ENCODE measurements around the gene AHCYL1. TPM values are rescaled to one million over a fixed set of nuclear protein-coding genes. Genes with fewer than 3 reads are reported as not detected.

The AHCYL1 gene
- total RNA-seq, 1 donor, result 7.0 TPM

- no peaks in the 10 kb centered on the region for H3K27me3 ChIP-seq (ENCODE audit: insufficient read depth, low read length)
- H3K4me3 ChIP-seq (ENCODE audit: low read length), result no peak overlapping the region
- H3K9me3 ChIP-seq (ENCODE audit: low read depth, low read length), result no peaks in the 10 kb centered on the region
- H3K4me1 ChIP-seq (ENCODE audit: insufficient read depth, low read length), result no peaks in the 10 kb centered on the region
These were observed 66.7 kb downstream of the AHCYL1 start for GRCh38 chr1:110051262-110051648.

- H3K27me3 ChIP-seq (ENCODE audit: insufficient read depth, low read length), result no peaks in the 10 kb centered on the region
- H3K9me3 ChIP-seq (ENCODE audit: low read depth, low read length), result no peaks in the 10 kb centered on the region
- H3K4me3 ChIP-seq (ENCODE audit: low read length), result no peak overlapping the region
- H3K4me1 ChIP-seq (ENCODE audit: insufficient read depth, low read length), result peaks cover 4% of the 10 kb centered on the region
These were observed 69.2 kb downstream of the AHCYL1 start for GRCh38 chr1:110053552-110054428.

- no peak overlapping the region for H3K4me3 ChIP-seq (ENCODE audit: low read length)
- H3K27me3 ChIP-seq (ENCODE audit: insufficient read depth, low read length), result no peaks in the 10 kb centered on the region
- H3K9me3 ChIP-seq (ENCODE audit: low read depth, low read length), result no peaks in the 10 kb centered on the region
- peaks cover 4% of the 10 kb centered on the region for H3K4me1 ChIP-seq (ENCODE audit: insufficient read depth, low read length)
These were observed 71.1 kb downstream of the AHCYL1 start for GRCh38 chr1:110055493-110056284.

- Histone ChIP-seq H3K4me1 (ENCODE audit: insufficient read depth, low read length) (peaks cover 4% of the 10 kb centered on the region), H3K9me3 (ENCODE audit: low read depth, low read length) (no peaks in the 10 kb centered on the region), H3K4me3 (ENCODE audit: low read length) (no peak overlapping the region), H3K27me3 (ENCODE audit: insufficient read depth, low read length) (no peaks in the 10 kb centered on the region)
These were observed 71.7 kb downstream of the AHCYL1 start for GRCh38 chr1:110056285-110056683.

- Histone ChIP-seq H3K27me3 (ENCODE audit: insufficient read depth, low read length) (no peaks in the 10 kb centered on the region), H3K4me1 (ENCODE audit: insufficient read depth, low read length) (peaks cover 4% of the 10 kb centered on the region), H3K9me3 (ENCODE audit: low read depth, low read length) (no peaks in the 10 kb centered on the region), H3K4me3 (ENCODE audit: low read length) (no peak overlapping the region)
These were observed 72.2 kb downstream of the AHCYL1 start for GRCh38 chr1:110056776-110057175.

- peaks cover 4% of the 10 kb centered on the region for H3K4me1 ChIP-seq (ENCODE audit: insufficient read depth, low read length)
- H3K27me3 ChIP-seq (ENCODE audit: insufficient read depth, low read length), result no peaks in the 10 kb centered on the region
- no peak overlapping the region for H3K4me3 ChIP-seq (ENCODE audit: low read length)
- no peaks in the 10 kb centered on the region for H3K9me3 ChIP-seq (ENCODE audit: low read depth, low read length)
These were observed 73.5 kb downstream of the AHCYL1 start for GRCh38 chr1:110057963-110058518.

GRCh38 chr1:110058591-110058990 lies 74.0 kb downstream of the AHCYL1 start:
- Histone ChIP-seq H3K4me1 (ENCODE audit: insufficient read depth, low read length) (peaks cover 4% of the 10 kb centered on the region), H3K4me3 (ENCODE audit: low read length) (no peak overlapping the region), H3K9me3 (ENCODE audit: low read depth, low read length) (no peaks in the 10 kb centered on the region), H3K27me3 (ENCODE audit: insufficient read depth, low read length) (no peaks in the 10 kb centered on the region)

- H3K4me1 ChIP-seq (ENCODE audit: insufficient read depth, low read length), result peaks cover 4% of the 10 kb centered on the region
- no peaks in the 10 kb centered on the region for H3K27me3 ChIP-seq (ENCODE audit: insufficient read depth, low read length)
- no peak overlapping the region for H3K4me3 ChIP-seq (ENCODE audit: low read length)
- no peaks in the 10 kb centered on the region for H3K9me3 ChIP-seq (ENCODE audit: low read depth, low read length)
These were observed 74.7 kb downstream of the AHCYL1 start for GRCh38 chr1:110059133-110059863.

GRCh38 chr1:110060034-110060661 lies 75.6 kb downstream of the AHCYL1 start:
- H3K4me1 ChIP-seq (ENCODE audit: insufficient read depth, low read length), result peaks cover 4% of the 10 kb centered on the region
- H3K9me3 ChIP-seq (ENCODE audit: low read depth, low read length), result no peaks in the 10 kb centered on the region

GRCh38 chr1:110060662-110061060 lies 76.1 kb downstream of the AHCYL1 start:
- Histone ChIP-seq H3K27me3 (ENCODE audit: insufficient read depth, low read length) (no peaks in the 10 kb centered on the region), H3K4me1 (ENCODE audit: insufficient read depth, low read length) (peaks cover 4% of the 10 kb centered on the region), H3K4me3 (ENCODE audit: low read length) (no peak overlapping the region), H3K9me3 (ENCODE audit: low read depth, low read length) (no peaks in the 10 kb centered on the region)

More at GRCh38 chr1:110060034-110060661, 75.6 kb downstream of the AHCYL1 start:
- H3K4me3 ChIP-seq (ENCODE audit: low read length), result no peak overlapping the region
- H3K27me3 ChIP-seq (ENCODE audit: insufficient read depth, low read length), result no peaks in the 10 kb centered on the region

GRCh38 chr1:110061341-110061740 lies 76.8 kb downstream of the AHCYL1 start:
- Histone ChIP-seq H3K4me3 (ENCODE audit: low read length) (no peak overlapping the region), H3K27me3 (ENCODE audit: insufficient read depth, low read length) (peaks cover 6% of the 10 kb centered on the region), H3K9me3 (ENCODE audit: low read depth, low read length) (no peaks in the 10 kb centered on the region), H3K4me1 (ENCODE audit: insufficient read depth, low read length) (peaks cover 4% of the 10 kb centered on the region)

GRCh38 chr1:110062612-110063011 lies 78.0 kb downstream of the AHCYL1 start:
- Histone ChIP-seq H3K4me1 (ENCODE audit: insufficient read depth, low read length) (peaks cover 7% of the 10 kb centered on the region), H3K9me3 (ENCODE audit: low read depth, low read length) (no peaks in the 10 kb centered on the region), H3K27me3 (ENCODE audit: insufficient read depth, low read length) (peaks cover 17% of the 10 kb centered on the region), H3K4me3 (ENCODE audit: low read length) (no peak overlapping the region)

- peaks cover 28% of the 10 kb centered on the region for H3K27me3 ChIP-seq (ENCODE audit: insufficient read depth, low read length)
- no peak overlapping the region for H3K4me3 ChIP-seq (ENCODE audit: low read length)
- H3K4me1 ChIP-seq (ENCODE audit: insufficient read depth, low read length), result peaks cover 15% of the 10 kb centered on the region
These were observed 79.2 kb downstream of the AHCYL1 start for GRCh38 chr1:110063781-110064180.

GRCh38 chr1:110064576-110065337 lies 80.2 kb downstream of the AHCYL1 start:
- peaks cover 38% of the 10 kb centered on the region for H3K27me3 ChIP-seq (ENCODE audit: insufficient read depth, low read length)
- peaks cover 25% of the 10 kb centered on the region for H3K4me1 ChIP-seq (ENCODE audit: insufficient read depth, low read length)
- H3K9me3 ChIP-seq (ENCODE audit: low read depth, low read length), result no peaks in the 10 kb centered on the region
- H3K4me3 ChIP-seq (ENCODE audit: low read length), result no peak overlapping the region

More at GRCh38 chr1:110063781-110064180, 79.2 kb downstream of the AHCYL1 start:
- no peaks in the 10 kb centered on the region for H3K9me3 ChIP-seq (ENCODE audit: low read depth, low read length)

All from mononuclear cell (primary cell).